GM10266 (cell line): ENCODE data around the gene BEND7.
A peak's percentile ranks its signal among the peaks of the same experiment; 100 is the strongest.

Source experiments
- DNase-seq: peaks from one replicate; pipeline ENCODE4 v3.0.0; 2012; ENCODE audit errors: extremely low spot score
- TF ChIP-seq, protein P1 (sequence below): IDR thresholded peaks from 2 replicates; pipeline ENCODE4 v1.5.1; 2012; ENCODE audit warnings: mild to moderate bottlenecking, low read depth; ENCODE audit not compliant: control insufficient read depth, insufficient read depth; ENCODE audit errors: missing control alignments

BEND7 gene

DNA sequence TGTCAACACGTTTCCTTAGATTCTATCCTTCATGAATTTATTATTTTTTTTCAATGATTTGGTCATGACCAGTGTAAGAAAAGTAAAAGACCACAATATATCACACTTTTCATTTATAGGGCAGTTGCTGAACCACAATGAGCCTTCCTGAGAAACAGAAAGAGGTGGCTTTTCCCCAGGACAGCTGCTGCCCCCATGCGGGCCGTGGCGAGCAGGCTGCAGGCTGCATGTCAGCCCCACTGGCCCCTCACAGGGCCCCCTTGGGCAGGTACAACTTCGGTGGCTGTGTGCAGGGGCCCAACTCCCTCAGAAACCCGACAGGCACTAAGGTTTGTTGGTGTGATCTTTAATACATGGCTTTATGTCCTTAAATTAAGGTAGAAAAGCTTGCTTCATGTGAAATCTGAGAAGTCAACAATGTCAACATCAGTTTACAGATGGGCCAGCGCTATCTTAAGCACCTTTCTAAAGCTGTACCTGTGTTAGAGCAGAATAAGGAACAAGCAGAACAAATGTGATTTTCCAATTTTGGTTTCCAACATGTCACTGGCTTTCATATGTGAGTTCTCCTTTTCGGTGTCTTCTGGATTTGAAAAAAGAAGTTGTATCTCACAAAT lies 10.6 kb downstream of the BEND7 start:
- no peak for DNase-seq

DNA sequence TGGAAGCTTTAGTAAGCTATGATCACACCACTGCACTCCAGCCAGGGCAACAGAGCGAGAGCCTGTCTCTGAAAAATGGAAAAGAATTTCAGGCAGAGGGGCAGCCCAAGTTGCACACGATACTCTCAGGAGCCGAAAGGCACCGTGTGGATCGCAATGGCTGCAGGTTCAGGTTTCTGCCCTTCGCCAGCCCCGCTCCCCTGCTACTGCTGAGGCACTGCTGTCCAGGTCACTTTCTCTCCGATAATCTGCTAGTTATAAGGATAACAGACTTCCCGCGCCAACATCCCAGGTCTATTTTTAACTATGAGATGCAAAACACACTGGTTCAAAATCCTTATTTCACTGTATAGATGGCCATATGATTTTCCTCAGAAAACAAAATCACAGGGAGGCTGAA lies 11.1 kb downstream of the BEND7 start:
- DNase-seq = no peak
- TF ChIP-seq, protein P1, sequence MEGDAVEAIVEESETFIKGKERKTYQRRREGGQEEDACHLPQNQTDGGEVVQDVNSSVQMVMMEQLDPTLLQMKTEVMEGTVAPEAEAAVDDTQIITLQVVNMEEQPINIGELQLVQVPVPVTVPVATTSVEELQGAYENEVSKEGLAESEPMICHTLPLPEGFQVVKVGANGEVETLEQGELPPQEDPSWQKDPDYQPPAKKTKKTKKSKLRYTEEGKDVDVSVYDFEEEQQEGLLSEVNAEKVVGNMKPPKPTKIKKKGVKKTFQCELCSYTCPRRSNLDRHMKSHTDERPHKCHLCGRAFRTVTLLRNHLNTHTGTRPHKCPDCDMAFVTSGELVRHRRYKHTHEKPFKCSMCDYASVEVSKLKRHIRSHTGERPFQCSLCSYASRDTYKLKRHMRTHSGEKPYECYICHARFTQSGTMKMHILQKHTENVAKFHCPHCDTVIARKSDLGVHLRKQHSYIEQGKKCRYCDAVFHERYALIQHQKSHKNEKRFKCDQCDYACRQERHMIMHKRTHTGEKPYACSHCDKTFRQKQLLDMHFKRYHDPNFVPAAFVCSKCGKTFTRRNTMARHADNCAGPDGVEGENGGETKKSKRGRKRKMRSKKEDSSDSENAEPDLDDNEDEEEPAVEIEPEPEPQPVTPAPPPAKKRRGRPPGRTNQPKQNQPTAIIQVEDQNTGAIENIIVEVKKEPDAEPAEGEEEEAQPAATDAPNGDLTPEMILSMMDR = no peak

More for the DNA sequence above, 10.6 kb downstream of the BEND7 start:
- TF ChIP-seq, protein P1 = peak; percentile 44

DNA sequence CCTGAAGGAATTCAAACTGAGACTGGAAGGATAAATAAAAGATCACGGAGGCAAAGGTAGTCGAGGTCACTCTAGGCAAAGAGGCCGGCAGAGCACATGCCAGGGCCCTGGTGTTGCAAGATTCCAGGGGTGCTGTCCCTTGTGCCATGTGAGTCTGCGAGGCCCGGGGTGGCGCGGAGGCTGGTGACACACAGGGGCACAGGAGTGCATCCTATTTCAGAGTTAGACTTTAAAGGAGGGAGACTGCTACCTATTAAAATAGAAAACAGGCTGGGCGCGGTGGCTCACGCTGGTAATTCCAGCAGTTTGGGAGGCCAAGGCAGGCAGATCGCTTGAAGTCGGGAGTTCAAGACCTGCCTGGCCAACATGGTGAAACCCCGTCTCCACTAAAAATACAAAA lies 12.6 kb downstream of the BEND7 start:
- TF ChIP-seq, protein P1 = no peak
- no peak for DNase-seq

- DNase-seq = no peak
- TF ChIP-seq, protein P1 = no peak
Measured at GRCh38 chr10:13515467-13515866, 13.3 kb downstream of the BEND7 start.

- no peak for DNase-seq
- TF ChIP-seq, protein P1 = no peak
Measured at GRCh38 chr10:13514296-13514695, 14.5 kb downstream of the BEND7 start.

DNA sequence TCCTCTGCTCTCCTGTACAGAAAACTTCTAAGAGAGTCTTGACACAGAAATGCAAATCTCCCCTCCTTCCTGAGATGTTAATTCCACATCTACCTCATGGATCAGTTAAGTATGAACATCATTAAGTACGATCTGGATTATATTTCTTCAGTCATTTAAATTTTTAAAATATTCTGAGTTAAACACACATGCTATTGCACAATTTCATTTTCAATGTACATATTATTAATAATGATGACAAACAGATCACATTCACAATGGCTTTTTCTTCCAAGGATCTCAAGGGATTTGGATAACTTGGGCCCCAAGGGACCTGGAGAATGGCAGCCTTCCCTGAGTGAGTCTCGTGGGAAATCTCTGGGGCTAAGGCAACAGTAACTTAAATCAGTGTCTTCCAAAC lies 16.2 kb downstream of the BEND7 start:
- no peak for DNase-seq
- TF ChIP-seq, protein P1 = no peak

GRCh38 chr10:13511409-13511808 lies 17.4 kb downstream of the BEND7 start:
- no peak for DNase-seq
- TF ChIP-seq, protein P1 = no peak
